Measurements from ENCODE around the gene HLA-DOB. TPM values are rescaled to one million over a fixed set of nuclear protein-coding genes. Genes with fewer than 3 reads are reported as not detected.

The HLA-DOB gene
- total and polyA plus RNA-seq, 2 of the 13 experiments (the other 11 are each of a cell fraction or from before 2014, with no cell fraction given): not detected

GRCh38 chr6:32853541-32854375, 37.0 kb upstream of the HLA-DOB start, which contains the start of the genes PSMB9 and TAP1 (continued):
- no peak for TF ChIP-seq ZNF20 (CRISPR knock-in tag; IDR thresholded peaks at IDR 0.05)
- no peak for TF ChIP-seq CHD4 (IDR thresholded peaks at IDR 0.05; ENCODE audit: borderline replicate concordance, low read length)
- TF ChIP-seq E2F5 (CRISPR knock-in tag; conservative IDR thresholded peaks at IDR 0.05): 0 out of 2 replicates have a peak, but pooled peaks have one; percentile 18
- TF ChIP-seq ZFP90 (CRISPR knock-in tag; IDR thresholded peaks at IDR 0.05; ENCODE audit: borderline replicate concordance): peak; percentile 27; the same call in 1 of the 2 replicates
- TF ChIP-seq MTF1 (CRISPR knock-in tag; IDR thresholded peaks at IDR 0.05): peak; percentile 98
- TF ChIP-seq SALL1 (CRISPR knock-in tag; IDR thresholded peaks at IDR 0.05): peak; percentile 68
- no peak for TF ChIP-seq ZNF143 (CRISPR knock-in tag; IDR thresholded peaks at IDR 0.05)
- peak; percentile 80 for TF ChIP-seq HDAC1 (CRISPR knock-in tag; IDR thresholded peaks at IDR 0.05)
- TF ChIP-seq ZNF33B (CRISPR knock-in tag; IDR thresholded peaks at IDR 0.05): no peak; the same call in none of the 2 replicates
- TF ChIP-seq RBAK (CRISPR knock-in tag; IDR thresholded peaks at IDR 0.05): 0 out of 2 replicates have a peak, but pooled peaks have one; percentile 17
- TF ChIP-seq ZBTB46 (CRISPR knock-in tag; IDR thresholded peaks at IDR 0.05; ENCODE audit: borderline replicate concordance): no peak
- no peak for TF ChIP-seq ONECUT2 (CRISPR knock-in tag; IDR thresholded peaks at IDR 0.05)
- peak; percentile 90 for TF ChIP-seq ZFX (CRISPR knock-in tag; IDR thresholded peaks at IDR 0.05; ENCODE audit: low read depth)
- no peak for TF ChIP-seq ZNF75D (CRISPR knock-in tag; IDR thresholded peaks at IDR 0.05; ENCODE audit: borderline replicate concordance)
- no peak for TF ChIP-seq KIAA2018 (CRISPR knock-in tag; IDR thresholded peaks at IDR 0.05; ENCODE audit: borderline replicate concordance)
- TF ChIP-seq ZNF430 (CRISPR knock-in tag; IDR thresholded peaks at IDR 0.05): peak; percentile 68; the same call in 1 of the 2 replicates
- 0 out of 2 replicates have a peak, but pooled peaks have one; percentile 28 for TF ChIP-seq ZKSCAN1 (IDR thresholded peaks at IDR 0.05; ENCODE audit: low read length)
- TF ChIP-seq ZNF10 (CRISPR knock-in tag; IDR thresholded peaks at IDR 0.05; ENCODE audit: borderline replicate concordance, low read depth): no peak
- peak; percentile 90 for TF ChIP-seq XRCC5 (optimal IDR thresholded peaks at IDR 0.05; ENCODE audit: low read length)

All from HepG2 (cell line).